Central memory CD4-positive, alpha-beta T cell (primary cell): ENCODE results near the gene DENND4A.

Source experiments
- DNase-seq: peaks from one replicate; pipeline ENCODE4 v3.0.0; 2022
- total RNA-seq, 3 experiments: gene quantifications; one replicate each; lab custom pipeline; 2026; lab: John Stamatoyannopoulos, UW

Gene DENND4A
- 97.4 to 266 (median 130) reads per million in 3 experiments for total RNA-seq

DNA sequence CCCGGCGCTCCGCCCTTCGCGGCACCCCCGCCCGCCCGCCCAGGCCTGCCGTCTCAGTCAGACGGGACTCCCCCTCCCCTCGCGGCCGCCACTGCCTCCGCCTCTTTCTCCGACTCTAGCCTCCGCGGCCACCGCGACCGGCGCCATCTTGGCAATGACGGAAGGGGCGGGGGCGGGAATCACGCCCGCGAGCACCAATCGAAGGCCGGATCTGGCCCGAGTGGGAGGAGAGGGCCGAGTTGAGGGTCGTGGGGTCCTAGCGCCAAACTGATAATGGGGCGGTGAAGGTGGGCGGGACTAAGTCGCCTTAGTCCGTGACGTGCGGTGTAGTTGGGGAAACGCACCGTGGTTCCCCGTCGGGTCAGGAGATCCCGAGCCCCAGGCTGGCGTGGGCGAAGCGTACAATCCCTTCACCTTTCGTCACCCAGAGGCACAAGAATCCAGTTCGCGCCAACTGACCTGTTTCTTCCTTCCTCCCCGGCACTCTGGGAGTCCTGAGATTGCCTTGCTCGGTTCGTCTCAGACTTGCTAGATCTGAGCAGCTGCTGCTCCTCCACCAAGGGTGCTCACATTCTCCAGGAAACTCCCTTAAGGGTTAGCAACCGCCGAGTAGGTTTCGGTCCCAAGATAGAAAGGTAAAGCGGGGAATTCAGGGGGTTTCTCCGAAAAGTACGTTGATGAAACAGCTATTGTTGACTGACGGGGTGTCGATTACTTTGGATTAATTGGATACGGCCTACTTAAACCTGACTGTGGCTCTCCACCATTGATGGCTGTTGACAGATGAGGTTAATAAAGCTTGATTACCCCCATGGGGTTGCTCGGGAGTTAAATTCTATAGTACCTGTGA, at the start of gene DENND4A:
DENND4A (minus strand) TSS at position 156 of the 850 bp plus-strand sequence. CDS start 35,843 bp downstream, outside the sequence.
- DNase-seq = peak; percentile 99

GRCh38 chr15:65841121-65841930, 49.2 kb upstream of the DENND4A start:
- DNase-seq = no peak

- DNase-seq = no peak
These were observed 47.9 kb upstream of the DENND4A start for GRCh38 chr15:65839985-65840384.

DNA sequence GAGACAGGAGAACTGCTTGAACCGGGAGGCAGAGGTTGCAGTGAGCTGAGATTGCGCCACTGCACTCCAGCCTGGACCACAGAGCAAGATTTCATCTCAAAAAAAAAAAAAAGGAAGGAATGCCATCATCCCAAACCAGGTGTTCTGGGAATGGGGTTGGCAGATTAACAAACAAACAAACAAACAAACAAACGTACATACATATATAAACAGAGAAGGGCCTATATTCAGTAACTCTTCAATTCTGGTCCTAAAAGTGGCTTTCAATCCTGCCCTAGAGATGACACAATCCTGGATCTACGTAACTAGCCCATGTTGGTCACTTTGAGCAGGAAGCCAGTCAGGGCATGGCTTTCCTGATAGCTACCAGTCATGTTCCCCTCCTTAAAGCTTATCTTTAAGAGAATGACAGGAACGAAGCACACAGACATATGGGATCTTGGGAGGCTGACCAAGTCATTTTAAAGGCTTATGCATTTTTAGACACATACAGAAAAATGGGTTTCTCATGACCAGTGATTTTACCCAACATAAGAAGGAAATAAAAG, 47.3 kb upstream of the DENND4A start:
- DNase-seq = no peak

DNA sequence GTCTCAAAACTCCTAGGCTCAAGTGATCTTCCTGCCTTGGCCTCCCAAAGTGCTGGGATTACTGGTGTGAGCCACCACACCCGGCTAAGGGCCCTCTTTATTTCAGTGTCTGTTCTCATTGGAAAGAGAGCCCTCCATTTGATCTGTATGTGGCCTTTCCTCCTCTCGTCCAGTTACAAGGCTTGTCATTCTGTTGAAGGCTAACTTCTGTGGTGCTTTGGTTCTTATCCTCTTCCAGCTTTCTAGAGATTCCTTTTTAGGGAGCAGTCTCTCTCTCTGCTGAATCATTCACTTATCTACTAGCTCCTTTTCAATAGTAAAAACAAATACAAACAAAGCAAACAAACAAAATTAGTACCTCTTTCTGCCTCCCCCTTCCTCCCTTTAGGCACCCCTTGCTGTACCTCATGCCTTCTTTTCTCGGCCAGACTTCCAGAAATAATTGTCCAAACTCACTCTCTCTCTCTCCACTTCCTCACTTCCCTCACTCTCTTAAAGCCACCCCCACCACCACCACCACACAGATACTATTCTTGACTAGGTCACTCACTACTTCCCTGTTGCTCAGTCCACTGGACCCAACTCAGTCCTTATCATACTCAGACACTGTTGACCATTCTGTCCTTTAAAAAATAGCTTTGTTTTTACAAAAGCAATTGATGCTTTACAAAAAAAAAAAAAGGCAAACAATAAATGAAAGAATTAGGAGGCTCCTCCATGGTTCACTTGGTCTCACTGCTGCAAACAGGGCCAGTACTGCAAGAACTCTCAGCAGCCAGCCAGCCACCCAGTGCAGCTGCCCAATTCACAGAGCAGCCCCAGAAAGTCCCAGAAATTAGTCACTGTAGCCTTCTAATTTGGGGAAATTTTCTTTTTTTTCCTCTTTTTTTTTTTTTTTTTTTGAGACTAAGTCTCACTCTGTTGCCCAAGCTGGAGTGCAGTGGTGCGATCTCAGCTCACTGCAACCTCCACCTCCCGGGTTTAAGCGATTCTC, 45.5 kb upstream of the DENND4A start:
- DNase-seq = no peak

DNA sequence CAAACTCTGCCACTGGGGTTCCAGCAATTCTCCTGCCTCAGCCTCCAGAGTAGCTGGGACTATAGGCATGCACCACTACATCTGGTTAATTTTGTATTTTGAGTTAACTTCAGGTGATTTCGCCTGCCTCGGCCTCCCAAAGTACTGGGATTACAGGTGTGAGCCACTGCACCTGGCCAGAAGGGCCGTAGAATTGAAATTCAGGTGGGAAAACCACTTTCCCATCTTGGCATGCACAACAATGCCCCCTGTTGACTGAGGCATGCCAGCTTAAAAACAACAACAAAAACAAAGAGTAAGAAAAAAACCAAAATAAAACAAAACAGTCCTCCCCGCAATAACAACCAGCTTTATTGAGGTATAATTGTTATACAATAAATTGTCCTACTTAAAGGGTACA, 44.6 kb upstream of the DENND4A start:
- DNase-seq = no peak

- no peak for DNase-seq
These were observed 43.4 kb upstream of the DENND4A start for GRCh38 chr15:65835447-65835846.

GRCh38 chr15:65834603-65835282, 42.6 kb upstream of the DENND4A start:
- DNase-seq = no peak

DNA sequence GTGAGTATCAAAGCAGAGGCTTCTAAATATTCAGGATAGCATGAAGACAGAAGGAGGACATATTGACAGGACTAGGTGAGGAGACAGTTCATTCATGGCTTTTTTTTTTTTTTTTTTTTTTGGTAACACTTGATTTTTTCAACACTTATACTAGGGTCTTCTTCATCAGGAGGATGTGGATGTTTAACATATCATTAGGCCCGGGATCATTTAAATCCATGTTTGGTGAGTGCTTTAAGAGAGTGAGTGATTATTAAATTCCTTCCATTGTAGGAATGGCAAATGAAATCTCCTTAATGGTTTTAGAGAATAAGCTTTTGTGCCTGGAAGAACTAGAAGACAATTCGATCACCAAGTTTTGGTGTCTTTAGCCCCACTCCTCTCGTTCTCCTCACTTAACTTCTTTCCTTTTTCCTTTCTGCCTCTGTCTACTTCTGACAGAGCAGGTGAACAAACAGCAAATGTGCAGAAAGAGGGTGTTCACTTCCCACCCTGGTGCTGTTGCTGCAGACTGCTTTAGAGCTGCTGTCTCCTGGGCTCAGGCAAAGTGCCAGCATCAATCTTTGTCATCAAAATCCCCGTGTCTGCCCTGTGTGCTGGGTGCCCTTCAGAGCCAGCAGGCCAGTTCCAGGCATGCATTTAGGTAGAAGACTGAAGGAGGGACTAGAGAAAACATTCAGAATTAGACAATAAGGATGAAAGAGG, 41.6 kb upstream of the DENND4A start:
- DNase-seq = no peak

DNA sequence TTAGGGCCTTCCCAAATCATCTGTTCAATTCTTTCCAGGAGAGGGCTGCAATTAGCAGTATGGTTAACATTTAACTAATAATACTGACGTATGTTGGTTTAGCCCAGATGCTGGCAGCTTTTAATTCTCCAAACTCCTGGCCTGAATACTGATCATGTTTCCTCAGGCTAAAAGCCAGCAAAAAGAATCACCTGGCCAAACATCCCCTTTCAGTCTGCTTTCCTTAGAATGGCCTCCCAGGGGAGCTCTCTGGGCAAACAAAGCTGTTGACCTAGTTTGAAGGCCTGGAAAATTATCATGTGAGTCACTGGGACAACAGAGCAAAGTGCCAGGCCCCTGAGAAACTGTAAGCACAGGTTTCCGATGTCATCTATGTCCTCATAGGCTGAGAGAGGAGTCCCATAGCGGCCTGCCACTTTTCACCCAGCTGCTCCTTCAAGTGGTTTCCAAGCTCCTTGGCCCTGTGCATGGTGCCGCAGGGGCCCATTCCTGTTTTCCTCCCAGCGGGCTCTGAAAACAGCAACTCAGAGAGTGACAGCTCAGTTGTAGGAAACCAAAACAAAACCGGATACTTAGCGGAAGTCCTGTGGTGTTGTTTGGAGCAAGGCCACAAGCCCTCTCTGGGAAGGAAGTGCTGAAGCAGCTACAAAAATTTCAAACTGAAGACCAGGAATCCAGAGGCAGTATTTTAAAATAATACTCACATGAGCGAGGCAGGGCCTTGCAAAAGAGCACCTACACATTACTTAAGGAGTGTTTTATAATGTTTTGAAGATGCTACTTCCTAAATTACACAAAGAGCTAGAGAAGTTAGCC, 40.7 kb upstream of the DENND4A start:
- DNase-seq = peak; percentile 71

DNA sequence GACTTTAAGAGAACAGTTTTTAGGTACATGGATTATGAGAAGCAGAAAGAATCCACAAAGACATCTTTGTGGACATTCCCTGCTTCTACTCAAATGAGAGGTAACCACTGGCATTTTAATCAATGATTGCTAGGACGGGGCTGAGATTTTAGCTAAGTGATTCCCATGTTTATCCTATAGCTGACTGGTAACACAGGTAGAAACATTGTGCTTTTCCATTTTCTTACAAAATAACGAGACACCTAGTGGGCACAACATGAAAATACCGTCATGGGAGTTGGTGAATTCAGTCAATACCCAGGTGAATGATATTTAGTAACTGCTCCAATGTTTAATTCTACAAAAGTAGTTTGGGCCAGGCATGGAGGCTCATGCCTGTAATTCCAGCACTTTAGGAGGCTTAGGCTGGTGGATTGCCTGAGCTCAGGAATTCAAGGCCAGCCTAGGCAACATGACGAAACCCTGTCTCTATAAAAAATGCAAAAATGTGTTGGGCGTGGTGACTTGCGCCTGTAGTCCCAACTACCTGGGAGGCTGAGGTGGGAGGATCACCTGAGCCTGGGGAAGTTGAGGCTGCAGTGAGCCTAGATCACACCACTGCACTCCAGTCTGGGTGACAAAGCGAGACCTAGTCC, 37.2 kb upstream of the DENND4A start:
- DNase-seq = peak; percentile 53

DNA sequence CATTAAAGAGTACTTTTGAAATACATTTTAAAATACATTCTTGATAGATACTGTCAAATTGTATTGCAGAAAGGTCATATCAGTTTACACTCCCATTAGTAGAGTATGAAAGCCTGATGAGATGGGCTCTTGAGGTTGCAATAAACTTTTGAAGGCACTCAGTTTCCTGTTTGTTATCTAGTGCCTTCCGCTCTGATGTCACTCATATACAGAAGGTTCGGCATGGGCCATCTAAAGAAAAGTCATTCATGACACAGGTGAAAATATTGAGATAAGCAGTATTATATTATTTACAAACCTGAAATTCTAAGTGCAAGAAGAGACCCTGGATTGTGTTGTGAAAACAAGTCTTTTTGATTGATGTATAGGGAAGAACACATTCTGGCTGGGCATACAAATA, 36.5 kb upstream of the DENND4A start:
- DNase-seq = peak; percentile 78

DNA sequence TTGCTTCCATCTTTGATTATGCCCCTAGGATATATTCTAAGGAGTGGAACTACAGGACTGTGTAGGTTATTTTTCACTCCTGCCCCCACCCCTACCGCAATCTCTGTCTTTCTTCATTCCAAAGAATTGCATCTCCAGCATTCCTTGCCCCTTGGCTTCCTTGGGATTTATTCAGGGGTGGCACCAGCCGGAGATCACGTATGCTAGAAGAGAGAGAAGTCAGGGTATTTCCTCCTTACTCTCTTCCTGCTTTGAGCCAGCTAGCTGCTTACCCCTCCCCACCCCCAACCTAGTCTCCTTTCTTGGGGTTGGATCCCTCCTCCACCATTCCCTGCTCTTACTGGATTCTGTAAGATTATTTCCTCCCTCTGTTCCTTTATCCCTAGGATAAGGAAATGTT, 35.0 kb upstream of the DENND4A start:
- no peak for DNase-seq

DNA sequence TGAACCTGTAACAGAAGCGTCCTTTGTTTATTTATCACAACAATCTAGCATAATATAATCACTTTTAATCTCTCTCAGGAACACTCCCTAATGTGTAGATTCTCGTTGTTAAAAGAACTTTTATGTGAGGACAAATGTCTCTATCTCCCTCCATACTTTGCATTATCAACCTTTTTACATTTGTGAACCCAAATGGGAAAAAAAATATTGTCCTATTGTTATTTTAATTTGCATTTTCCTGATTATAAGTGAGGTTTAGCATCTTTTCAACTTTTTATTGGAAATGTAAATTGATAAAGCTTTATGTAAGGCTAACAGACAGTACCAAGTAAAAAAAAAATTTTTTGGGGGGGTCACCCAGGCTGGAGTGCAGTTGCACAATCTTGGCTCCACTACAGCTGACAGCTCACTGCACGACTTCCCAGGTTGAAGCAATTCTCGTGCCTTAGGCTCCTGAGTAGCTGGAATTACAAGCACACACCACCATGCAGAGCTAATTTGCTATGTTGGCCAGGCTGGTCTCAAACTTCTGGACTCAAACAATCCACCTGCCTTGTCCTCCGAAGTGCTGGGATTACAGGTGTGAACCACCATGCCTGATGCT, 33.0 kb upstream of the DENND4A start:
- no peak for DNase-seq

DNA sequence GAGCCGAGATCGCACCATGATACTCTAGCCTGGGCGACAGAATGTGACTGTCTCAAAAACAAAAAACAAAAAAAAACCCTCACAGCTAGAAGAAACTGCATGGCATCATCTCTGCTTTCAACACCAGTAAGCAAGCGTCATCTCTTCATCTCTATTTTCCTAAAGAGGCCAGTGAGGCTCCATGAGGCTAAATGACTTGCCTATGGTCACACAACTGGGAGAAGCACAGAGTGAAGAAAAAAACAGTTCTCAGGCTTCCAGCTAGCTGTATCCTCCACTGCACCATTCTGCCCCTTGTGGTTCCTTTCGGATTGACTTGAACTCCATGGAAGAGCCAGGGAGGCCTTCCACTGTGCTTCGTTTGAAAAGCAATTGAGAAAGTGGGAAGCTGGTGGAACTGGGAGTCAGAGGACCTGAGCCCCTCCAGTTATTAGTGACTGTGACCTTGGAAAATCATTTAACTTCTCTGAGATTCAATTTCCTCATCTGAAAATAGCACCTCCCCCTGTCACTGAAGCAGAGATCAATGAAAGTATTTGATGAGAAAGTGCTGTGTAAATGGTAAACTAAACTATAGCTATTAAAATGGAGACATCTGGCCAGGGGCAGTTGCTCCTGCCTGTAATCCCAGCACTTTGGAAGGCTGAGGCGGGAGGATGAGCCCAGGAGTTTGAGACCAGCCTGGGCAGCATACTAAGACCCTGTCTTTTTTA, 32.1 kb upstream of the DENND4A start:
- no peak for DNase-seq

DNA sequence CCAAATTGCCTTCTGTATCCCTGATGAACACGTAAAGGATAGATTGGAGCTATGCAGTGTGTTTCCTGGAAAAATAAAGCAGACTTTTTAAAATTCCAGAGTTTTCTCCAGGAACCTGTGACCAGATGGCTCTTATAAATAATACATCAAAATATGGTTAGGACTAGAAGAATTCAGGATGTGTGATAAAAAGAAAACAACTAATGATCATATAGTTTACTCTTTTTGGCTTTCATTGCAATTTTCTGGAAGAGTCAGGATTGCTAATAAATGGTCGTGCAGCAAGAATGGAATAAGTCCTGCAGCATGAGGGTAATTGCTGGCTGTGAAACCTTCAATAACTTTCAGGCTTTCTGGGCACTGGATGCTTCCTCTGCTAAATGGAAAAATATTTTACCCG, 30.2 kb upstream of the DENND4A start:
- DNase-seq = no peak

DNA sequence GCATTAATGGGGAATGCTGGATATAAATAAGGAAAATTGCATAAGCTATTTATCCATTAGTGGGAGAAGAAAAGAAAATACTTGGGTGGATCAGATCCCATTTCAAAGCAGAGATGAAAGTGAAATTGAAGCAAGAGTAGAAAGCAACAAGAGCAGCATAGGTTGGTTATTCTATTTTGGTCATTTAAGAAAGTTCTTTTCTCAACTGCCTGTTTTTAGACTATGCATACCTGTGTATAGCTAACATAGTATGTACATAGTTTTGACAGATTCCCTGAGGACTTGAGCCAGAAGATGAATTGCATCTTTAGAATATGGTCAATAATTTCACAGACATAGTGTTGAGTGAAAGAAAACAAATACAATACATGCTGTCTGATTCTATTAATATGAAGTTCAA, 29.0 kb upstream of the DENND4A start:
- no peak for DNase-seq

- no peak for DNase-seq
These were observed 27.5 kb upstream of the DENND4A start for GRCh38 chr15:65819563-65819960.
